CD4-positive, alpha-beta T cell treated with Interleukin-15 for 1 hour (primary cell): ENCODE results near the gene PCSK6.
"Not testable (repeated sequence)": the region's sequence is repeated elsewhere in the genome, so short reads cannot be mapped to it uniquely, and the experiment has no call there.

Experiments used
- DNase-seq: peaks from one replicate; pipeline ENCODE4 v3.0.0-alpha.2; 2020

The PCSK6 gene

GRCh38 chr15:101428758-101429157 is 60.7 kb downstream of the PCSK6 start:
- DNase-seq = no peak

DNA sequence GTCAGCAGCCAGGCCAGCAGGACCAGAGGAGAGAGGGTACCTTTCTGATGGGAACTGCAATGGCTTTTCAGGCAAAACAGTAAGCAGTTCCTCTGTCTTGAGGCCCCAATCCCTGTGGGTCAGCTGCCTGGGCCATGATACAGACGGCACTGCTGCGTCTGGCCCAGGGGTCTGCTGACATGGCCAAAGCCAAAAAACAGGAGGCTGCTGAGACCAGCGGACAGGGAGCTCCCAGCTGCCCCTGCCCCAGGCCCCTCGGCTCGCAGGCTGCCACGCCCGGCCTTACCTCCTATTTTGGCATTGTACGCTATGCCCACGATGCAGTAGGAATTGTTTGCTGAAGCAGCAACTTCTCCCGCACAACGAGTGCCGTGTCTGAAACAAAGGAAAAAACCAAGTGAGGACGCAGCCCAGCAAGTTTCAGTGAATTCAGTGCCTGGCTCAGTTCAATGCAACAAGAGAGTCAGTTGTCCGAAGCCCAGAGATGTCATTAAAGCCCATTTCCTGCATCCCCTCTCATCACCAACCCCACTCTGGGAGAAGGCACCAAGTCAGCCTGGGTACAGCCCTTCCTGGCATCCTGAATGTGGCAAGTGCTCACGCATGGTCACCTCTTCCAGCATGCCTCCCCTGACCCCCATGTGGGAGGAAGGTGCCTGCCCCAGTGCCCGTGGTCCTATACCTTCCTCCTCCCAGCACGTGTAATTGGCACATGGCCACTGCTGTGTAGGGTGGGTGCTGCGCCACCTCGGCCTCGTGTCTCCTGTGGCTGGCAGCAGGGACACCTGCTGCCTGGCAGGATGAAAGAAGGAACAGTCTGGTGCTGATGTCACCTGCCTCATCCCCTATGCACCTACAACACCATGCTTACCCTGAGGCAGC is 61.7 kb downstream of the PCSK6 start:
- no peak for DNase-seq

GRCh38 chr15:101426761-101427333 is 62.7 kb downstream of the PCSK6 start:
- no peak for DNase-seq

DNA sequence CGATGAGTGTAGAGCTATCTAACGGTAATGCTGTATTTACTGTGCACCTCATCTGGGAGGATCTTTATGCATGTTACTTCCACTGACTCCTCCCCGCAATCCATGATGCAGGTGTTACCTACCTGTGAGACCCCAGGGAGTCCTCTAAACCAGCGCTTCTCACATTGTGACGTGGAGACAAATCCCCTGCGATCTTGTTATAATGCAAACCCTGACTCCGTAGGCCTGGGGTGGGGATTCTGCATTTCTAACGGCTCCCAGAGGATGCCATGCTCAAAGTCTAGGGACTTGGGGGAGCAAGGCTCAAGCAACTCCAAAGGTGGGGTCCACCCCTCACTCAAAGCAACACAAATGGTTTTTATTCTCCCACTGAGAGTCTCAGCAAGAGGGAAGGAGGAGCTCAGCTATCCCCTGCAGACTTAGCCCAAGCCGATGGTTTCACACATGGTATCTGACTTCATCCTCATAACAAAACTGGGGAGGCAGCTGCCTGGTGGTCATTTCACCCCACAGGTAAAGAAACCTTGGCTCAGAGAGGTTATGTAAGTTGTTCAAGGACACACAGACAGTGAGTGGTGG is 63.6 kb downstream of the PCSK6 start:
- no peak for DNase-seq

DNA sequence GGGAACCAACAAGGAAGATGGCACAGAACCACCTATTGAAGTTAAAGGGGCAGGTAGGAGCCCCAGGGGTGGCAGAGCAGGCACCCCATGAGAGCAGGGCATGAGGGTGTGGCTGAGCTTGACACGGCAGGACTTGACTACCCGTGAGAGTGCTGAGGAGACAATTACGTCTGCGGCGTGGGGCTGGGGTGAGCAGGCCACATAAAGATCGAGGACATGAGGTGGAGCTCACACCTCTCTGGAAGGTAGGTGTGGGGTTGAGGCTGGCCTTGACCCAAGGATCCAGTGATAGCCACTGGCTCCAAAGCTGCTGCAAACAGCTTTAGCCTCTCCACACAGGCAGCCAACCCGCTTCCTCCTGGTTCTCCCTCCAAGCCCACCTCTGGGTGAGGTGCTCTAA is 64.5 kb downstream of the PCSK6 start:
- no peak for DNase-seq

DNA sequence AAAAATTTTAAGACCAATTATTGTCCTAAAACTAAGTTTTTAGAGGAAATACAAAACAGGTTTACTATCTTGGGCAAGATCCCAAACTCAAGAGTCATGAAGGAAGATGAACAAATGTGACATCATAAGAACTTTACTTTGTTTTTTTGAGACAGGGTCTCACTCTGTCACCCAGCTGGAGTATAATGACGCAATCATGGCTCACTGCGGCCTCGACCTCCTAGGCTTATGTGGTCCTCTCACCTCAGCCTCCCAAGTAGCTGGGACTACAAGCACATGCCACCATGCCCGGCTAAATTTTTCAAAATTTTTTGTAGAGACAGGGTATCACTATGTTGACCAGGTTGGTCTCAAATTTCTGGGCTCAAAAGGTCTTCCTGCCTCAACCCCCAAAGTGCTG is 69.3 kb downstream of the PCSK6 start:
- no peak for DNase-seq

DNA sequence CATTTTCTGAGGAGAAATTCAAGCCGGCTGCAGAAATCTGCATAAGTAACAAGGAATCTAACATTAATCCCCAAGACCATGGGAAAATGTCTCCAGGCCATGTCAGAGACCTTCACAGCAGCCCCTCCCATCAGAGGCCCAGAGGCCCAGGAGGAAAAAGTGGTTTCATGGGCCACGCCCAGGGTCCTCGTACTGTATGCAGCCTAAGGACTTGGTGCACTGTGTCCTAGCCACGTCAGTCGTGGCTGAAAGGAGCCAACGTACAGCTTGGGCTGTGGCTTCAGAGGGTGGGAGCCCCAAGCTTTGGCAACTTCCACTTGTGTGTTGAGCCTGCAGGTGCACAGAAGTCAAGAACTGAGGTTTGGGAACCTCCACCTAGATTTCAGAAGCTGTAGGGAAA is 73.0 kb downstream of the PCSK6 start:
- DNase-seq = not testable (repeated sequence)

DNA sequence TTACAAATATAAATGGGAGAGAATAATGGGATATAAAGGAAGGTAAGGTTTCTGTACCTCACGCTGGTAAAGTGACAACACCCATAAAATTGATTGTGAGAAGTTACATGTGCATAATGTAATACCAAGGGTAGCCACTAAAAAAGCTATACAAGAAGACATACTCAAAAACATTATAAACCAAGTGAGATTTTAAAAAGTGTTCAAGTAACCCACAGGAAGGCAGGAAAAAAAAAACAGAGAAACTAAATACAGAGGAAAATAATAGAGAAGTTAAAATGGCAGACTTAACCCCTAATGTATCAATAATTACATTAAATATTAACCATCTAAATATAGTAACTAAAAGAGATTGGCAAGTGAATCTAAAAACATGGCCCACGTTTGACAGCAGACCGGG is 76.3 kb downstream of the PCSK6 start:
- DNase-seq = no peak

DNA sequence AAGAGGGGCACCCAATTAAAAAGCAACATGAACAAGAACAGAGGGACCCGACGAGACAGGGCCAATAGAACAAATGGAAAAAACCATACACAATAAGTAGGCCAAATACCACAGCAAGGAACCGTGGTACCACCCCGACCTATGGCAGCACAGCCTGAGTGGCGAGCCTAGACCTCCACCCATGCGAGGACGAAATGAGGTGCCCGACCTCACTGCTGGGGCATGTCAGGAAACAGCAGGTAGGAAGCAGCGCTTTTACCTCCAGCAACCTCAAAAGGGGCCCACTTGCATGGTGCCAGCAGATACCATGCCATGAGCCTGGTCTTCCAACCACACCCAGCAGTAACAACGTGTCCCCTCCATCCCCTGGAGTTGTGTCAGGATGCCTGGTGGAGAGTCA is 77.9 kb downstream of the PCSK6 start:
- no peak for DNase-seq

DNA sequence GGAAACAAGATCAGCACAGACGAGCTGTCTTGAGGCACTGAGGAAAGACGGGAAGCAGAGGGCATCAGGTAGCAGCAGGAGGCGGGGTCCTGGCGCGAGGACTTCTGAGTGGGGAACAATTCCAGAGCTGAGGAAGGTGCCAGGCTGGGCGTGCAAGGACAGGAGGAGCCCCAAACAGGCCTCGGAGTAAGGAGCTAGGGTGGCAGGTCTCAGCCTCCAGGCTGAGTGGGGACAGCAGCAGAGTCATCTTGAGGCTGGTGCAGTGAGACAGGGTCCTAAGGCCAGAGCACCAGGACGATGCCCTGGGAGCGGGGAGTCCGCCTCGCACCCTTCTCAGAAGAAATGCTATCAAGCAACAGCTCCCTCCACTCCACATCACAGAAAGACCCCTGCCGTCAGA is 78.4 kb downstream of the PCSK6 start:
- DNase-seq = no peak

DNA sequence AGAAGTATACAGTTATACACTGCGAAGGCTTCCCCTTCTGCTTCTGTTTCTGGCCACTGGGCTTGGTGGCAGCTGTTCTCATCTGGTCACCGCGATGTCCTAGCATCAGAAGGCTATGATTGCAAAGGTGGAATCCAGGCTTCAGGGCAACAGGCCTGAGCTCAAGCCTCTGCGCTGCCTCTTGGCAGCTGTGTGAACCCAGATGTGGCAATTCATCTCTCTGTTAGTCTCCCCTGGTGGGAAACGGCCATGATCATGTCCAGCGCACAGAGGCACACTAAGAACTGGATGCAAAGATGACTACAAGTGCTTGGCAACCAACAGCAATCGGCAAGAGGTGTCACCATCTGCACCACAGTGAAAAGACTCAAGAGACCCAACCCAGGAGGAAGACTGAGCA is 78.9 kb downstream of the PCSK6 start:
- DNase-seq = no peak

- no peak for DNase-seq
Observed at GRCh38 chr15:101409621-101410020, 79.9 kb downstream of the PCSK6 start.

GRCh38 chr15:101407966-101408775 is 81.3 kb downstream of the PCSK6 start:
- DNase-seq = no peak

DNA sequence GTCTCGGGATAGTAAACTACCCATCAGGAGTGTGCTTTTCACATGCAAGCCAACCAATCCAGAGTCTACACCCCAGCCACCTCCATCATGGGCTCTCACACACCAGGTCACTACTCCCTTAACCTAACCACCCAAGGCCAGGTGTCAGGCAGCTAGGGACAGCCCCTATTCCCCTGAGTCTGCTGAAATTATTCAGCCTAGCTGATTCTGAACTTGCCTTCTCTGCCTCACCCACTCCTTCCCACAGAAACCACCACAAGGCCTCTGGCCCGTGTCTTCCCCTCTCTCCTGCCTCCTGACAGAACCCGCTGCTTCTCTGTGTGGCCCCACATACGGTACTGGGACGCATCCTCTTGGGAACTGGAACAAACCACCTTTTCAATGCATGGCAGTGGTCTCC is 82.1 kb downstream of the PCSK6 start:
- no peak for DNase-seq

DNA sequence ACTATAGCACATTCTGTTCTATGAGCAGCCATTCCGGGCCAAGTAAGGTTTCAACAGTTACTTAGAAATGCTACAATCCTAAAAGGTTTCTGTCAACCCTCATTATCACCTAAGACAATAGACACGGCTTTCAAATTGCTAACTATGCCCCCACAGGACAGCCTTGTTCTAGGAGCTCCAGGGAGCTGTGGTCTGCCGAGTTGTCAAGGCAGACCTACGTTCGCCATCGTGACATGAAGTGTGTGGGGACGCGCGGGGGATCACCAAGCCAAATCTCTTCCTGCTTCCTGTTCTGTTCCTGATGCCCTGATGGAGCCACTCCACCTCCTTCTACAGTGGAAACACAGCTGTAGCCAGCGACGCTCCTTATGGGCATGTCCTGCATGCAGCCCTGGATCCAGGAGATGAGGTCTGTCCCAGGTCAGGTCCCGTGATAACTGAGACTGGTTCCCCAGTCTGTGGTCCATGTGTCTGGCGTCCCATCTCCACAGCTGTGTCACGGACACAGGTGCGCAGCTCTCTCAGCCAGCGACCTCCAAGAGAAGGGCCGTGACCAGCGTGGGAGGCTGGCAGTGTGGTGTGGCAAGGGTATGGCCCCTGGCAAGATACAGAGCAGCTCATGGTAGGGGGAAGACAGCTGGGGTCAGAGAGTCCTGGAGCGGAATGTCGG is 82.8 kb downstream of the PCSK6 start:
- no peak for DNase-seq

GRCh38 chr15:101406036-101406435 is 83.5 kb downstream of the PCSK6 start:
- no peak for DNase-seq

DNA sequence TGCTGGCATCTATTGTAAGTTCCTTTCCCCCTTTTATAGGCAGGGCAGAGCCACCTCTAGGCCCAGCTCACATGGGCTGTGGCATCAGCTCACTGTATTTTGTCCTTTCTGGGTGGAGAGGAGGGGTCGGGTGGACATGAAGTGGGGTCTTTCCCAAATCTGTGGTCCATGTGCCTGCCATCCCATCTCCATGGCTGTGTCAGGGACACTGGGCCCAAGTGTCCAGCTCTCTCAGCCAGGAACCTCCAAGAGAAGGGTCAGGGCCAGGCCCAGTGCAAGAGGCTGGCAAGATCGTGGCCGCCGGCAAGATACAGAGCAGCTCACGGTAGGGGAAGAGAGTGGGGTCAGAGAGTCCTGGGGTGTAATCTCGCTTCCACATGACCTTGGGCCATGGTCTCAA is 85.3 kb downstream of the PCSK6 start:
- no peak for DNase-seq

GRCh38 chr15:101402883-101403282 is 86.6 kb downstream of the PCSK6 start:
- not testable (repeated sequence) for DNase-seq

- DNase-seq = no peak
Observed at GRCh38 chr15:101401286-101401685, 88.2 kb downstream of the PCSK6 start.

- DNase-seq = no peak
Observed at GRCh38 chr15:101399431-101399830, 90.1 kb downstream of the PCSK6 start.

- DNase-seq = no peak
Observed at GRCh38 chr15:101398247-101398646, 91.3 kb downstream of the PCSK6 start.

- no peak for DNase-seq
Observed at GRCh38 chr15:101397521-101398003, 91.9 kb downstream of the PCSK6 start.
